NCI-H187 treated with DMSO at 0.1 percent for 48 hours (cell line): ENCODE measurements around the gene ABLIM2.

ENCODE experiments used
- DNase-seq: peaks from one replicate; lab custom pipeline; 2025; lab: John Stamatoyannopoulos, UW

The ABLIM2 gene

DNA sequence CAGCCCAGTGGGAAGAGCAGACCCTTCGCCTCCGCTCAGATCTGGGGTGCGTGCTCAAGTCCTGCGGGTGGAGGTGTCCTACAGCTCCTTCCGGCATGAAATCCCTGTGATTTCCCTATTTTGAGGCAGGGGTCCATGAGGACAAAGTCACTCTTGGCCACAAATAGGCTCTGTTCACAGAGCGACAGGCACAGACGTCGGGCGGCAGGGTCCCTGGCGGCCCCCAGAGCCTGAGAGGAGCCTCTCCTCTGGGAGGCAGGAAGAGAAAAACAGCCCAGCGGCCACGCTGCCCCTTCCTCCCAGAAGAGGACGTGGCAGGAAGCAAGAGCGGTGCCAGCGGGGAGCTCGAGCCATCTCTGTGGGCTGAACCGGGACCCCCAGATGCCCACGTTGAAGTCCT lies 38.7 kb downstream of the ABLIM2 start:
- DNase-seq: no peak

DNA sequence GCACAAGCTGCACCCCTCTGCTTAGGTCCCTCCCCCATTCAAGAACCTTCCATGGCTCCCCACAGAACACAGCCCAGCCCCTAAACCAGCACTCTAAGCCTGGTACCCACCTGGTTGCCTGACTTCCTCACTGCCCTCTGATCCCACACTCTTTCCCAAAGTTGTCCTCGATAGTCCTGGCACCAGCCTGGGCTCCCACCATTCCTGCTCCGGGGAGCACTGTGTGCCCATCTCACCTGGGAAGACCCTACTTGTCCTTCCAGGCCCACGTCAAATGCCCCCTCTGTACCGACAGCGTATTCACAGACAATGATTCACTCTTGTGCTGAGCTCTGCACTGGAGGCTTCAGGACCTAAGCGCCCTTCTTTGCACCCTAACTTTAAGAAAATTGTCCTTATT lies 40.1 kb downstream of the ABLIM2 start:
- no peak for DNase-seq

- DNase-seq: no peak
Measured at GRCh38 chr4:8118035-8118434, 40.6 kb downstream of the ABLIM2 start.

GRCh38 chr4:8117278-8117682 lies 41.3 kb downstream of the ABLIM2 start:
- DNase-seq: no peak

DNA sequence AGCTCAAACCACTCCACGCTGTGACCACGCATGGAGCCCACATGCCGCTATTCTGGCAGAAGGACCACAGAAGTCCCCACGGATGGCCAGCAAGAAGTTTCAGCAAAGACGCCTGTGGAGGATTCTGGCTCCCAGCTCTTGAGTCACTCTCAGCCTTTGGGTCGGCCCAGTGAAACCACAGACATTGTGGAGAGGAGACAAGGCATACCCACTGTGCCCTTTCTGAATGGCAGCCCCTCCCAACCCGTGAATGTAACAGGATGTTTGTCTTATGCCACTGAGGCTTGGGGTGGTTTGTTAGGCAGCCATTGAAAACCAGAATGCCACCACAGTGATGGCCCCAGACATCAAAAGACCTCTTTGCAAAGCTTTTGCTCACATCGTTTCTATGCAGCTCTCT lies 42.7 kb downstream of the ABLIM2 start:
- no peak for DNase-seq

DNA sequence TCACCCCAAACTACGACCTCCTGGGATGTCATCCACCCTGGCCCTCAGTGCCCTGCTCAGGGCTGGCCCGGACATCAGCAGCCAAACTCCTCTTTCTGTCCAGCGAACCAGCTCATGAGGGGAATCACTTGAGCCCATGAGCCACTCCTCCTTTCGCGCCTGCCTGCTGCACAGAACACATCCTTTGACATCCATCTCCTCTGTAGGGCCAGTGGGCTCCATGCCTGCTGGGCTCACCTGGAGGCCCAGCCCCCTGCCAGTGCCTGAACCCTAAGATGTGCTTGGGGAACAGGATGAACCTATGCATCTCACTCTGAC lies 43.5 kb downstream of the ABLIM2 start:
- no peak for DNase-seq

DNA sequence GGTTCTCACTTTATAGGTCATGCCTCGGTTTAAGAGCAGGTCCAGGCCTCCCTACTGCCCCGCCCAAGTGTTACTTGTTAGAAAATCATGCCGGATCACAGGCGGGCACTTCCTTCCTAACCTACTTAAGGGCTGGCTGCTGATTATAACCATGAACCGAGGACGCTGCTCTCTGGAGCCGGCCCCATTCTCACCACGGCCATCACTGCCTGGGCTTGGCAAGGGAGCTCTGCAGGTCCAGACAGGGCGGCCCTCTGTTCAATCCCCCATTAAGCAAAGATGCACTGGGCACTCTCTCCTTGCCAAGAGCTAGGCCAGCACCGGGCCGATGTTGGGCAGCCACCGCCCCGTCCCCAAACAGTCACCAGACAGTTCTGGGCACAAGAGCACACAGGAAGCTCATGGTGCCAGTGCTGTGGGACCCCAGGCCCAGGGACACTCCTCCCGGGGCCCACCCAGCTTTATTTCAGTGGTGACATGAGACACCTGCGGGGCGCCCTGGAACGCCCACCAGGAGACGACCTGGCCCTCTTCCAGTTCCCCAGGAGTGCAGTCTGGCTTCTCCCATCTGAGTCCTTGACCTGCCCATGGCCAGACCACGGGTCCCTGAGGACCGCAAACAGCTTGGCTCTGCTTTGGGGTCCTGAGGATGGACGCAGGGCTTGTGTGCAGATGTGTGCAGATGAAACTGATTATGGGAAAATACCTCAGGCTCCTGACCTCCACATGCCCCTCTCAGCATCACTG lies 44.0 kb downstream of the ABLIM2 start:
- DNase-seq: no peak

DNA sequence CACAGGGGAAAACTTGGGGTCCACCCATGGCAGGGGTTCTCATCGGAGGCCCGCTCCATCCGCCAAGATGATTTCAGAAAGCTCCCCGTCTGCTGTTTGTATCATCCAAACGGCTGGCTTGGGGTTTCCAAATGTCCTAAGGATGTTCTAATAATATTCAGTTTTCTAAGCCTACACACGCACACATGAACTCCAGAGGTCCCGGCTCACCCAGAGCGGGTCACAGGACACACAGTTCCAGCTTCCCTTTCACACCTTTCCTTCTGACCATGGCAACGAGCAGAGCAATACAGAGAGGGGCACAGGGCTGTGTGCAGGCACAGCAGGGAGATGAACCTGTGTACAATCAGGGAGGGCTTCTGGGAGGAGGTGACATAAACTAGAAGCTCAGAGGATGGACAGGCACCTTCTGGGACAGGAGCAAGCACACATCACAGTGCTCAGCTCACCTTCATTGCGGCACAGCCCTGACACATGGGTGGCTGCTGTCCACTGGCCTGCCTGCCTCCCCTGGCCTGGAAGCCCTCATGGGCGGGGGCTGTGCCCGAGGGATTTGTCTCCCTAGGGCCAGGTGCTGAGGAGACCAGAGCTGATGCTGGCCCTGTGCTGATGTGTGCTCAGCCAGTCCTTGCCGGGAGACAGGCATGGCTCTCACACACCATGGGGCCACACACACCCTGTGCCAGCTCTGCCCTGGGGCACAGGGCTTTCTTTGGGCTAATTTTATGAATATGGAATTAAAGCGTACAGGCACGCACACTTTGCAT lies 44.8 kb downstream of the ABLIM2 start:
- no peak for DNase-seq

DNA sequence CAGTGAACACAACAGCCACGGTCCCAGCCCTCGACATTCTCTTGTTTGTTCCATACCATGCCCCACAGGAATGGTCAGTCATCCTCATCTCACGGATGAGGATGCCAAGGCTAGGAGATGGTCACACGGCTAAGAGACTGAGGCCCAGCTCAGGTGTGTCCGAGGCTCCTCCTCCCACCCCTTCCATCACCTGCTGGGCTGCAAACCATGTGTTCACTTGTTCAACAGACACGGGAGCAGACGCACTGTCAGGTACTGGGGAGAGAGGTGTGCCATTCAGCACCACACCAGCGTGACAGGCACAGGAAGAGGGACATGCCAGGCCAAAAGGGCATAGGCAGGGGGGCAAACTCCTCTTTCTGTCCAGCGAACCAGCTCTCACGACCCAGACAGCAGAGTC lies 45.9 kb downstream of the ABLIM2 start:
- DNase-seq: no peak

GRCh38 chr4:8112036-8112576 lies 46.5 kb downstream of the ABLIM2 start:
- DNase-seq: no peak

GRCh38 chr4:8110071-8110986 lies 48.3 kb downstream of the ABLIM2 start:
- DNase-seq: no peak

GRCh38 chr4:8109406-8110065 lies 49.1 kb downstream of the ABLIM2 start:
- DNase-seq: no peak

DNA sequence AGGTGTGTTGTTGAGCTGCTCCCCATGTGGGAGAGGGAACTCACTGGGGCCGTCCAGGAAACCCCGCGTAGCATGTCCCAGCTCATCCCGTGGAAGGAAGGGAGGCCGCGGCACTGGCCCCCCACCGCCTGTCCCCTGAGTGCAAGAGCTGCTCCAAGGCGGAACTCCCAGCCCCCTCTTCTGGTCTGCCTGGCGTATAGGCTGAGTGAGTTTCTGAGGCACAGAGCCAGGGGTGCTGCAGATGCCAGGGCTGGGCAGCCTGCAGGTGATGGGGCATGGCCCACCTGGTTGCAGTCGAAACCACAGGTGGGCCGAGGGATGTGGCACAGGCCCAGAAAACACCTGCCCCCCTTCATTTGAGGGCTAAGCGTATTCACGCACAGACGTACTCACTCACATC lies 49.6 kb downstream of the ABLIM2 start:
- no peak for DNase-seq

DNA sequence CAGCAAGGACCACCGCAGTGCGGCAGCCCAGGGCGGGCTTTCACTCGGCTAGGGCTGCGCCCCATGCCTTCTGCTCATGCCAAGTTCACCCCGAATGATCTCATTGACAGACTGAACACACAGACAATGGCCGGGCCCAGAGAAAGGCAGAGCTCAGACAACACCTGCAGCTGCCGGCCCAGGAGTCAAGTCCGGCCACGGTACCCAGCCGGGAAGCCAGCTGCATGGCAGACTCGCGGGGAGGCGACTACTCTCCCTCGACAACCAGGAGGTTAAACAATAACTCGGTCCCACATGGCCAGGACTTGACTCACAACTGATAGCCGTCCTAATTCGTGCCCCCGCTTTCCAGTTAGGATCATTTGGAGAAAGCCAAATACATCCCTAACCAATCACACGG lies 50.4 kb downstream of the ABLIM2 start:
- no peak for DNase-seq

DNA sequence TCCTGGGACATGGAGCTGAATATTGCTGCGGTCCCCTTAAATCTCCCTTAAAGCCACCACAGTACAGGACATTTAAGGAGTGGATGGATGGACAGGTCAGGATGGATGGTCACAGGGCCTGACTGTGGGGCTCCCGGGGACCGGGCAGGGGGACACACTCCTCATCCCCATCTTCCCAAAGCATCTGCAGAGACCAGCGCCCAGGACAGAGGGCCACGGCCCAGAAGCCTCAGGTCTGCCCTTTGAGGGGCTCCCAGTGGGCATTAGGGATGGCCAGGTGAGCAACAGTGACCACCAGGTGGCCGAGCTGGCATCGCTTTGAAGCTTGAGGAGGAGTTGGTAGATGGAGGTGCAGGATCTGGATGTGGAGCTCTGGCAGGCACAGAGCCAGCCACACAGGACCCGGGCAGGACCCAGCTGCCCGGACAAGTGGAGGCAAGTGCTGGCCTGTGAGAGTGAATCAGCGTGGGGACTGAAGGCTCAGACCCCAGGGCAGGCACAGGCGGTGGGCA lies 51.4 kb downstream of the ABLIM2 start:
- no peak for DNase-seq

- no peak for DNase-seq
Measured at GRCh38 chr4:8106451-8107025, 52.1 kb downstream of the ABLIM2 start.

- no peak for DNase-seq
Measured at GRCh38 chr4:8105306-8106100, 53.1 kb downstream of the ABLIM2 start.

- no peak for DNase-seq
Measured at GRCh38 chr4:8104491-8105305, 53.9 kb downstream of the ABLIM2 start.
